GM21737 (cell line): ENCODE data around the gene ZNF185.

Source experiments
- ATAC-seq: cut with Tn5 transposase; IDR thresholded peaks from one replicate; pipeline ENCODE4 v1.9.1; 2021; ENCODE audit warnings: mild to moderate bottlenecking, moderate library complexity; ENCODE audit not compliant: unreplicated experiment

Gene ZNF185

GRCh38 chrX:152945021-152945979 lies 47.4 kb downstream of the ZNF185 start:
- ATAC-seq: no peak

- ATAC-seq: no peak
Measured at GRCh38 chrX:152946681-152947080, 48.8 kb downstream of the ZNF185 start.
